ENCODE results near the gene FUZ.

The FUZ gene

DNA sequence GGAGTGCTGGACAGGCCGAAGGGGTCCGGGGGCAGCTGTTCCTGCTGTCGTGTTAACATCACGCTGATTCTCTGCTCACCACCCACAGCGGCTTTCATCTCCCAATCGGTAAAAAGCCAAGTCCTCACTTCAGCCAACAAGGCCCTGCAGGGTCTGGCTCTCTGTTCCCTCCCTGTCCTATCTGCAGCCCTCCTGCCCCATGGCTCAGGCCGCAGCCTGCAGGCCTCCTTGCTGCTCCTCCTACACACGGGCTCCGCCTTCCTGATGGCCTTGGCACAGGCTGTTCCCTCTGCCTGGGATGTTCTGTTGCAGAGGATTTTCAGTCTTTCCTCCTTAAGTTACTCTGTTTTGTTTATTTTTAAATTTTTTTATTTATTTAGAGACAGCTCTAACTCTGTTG lies 22.2 kb downstream of the FUZ start:
- TF ChIP-seq SIN3A (IDR thresholded peaks at IDR 0.05; ENCODE audit: borderline replicate concordance, insufficient read depth, low read length) (no peak), POLR2AphosphoS5 (IDR thresholded peaks at IDR 0.05; ENCODE audit: low read depth, low read length) (no peak), TAF1 (IDR thresholded peaks at IDR 0.05; ENCODE audit: borderline replicate concordance, insufficient read depth, low read length) (no peak), FOXP2 (optimal IDR thresholded peaks at IDR 0.05; ENCODE audit: borderline replicate concordance, extremely low read depth, extremely low read length, insufficient read depth) (no peak)

DNA sequence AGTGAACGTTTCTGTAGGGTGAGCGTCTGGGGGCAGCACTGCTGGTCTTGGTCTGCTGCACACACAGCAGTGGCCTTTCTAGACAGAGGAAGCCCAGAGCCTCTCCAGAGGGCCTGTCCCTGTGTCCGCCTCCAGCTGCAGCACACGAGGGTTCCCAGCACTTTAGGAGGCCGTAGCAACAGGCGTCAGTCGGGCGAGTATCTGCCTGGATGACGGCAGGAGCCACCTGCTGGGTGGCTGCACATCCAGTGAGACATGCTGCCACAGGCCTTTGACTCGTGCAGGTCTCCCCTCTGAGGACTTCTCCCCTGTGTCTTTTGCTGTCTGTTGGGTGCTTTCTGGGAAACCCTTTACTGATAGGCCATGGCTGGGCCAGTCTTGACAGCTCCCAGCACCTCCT lies 24.2 kb downstream of the FUZ start:
- no peak for TF ChIP-seq POLR2AphosphoS5 (IDR thresholded peaks at IDR 0.05; ENCODE audit: low read depth, low read length)
- no peak for TF ChIP-seq TAF1 (IDR thresholded peaks at IDR 0.05; ENCODE audit: borderline replicate concordance, insufficient read depth, low read length)
- TF ChIP-seq FOXP2 (optimal IDR thresholded peaks at IDR 0.05; ENCODE audit: borderline replicate concordance, extremely low read depth, extremely low read length, insufficient read depth), result no peak
- TF ChIP-seq, protein P1, sequence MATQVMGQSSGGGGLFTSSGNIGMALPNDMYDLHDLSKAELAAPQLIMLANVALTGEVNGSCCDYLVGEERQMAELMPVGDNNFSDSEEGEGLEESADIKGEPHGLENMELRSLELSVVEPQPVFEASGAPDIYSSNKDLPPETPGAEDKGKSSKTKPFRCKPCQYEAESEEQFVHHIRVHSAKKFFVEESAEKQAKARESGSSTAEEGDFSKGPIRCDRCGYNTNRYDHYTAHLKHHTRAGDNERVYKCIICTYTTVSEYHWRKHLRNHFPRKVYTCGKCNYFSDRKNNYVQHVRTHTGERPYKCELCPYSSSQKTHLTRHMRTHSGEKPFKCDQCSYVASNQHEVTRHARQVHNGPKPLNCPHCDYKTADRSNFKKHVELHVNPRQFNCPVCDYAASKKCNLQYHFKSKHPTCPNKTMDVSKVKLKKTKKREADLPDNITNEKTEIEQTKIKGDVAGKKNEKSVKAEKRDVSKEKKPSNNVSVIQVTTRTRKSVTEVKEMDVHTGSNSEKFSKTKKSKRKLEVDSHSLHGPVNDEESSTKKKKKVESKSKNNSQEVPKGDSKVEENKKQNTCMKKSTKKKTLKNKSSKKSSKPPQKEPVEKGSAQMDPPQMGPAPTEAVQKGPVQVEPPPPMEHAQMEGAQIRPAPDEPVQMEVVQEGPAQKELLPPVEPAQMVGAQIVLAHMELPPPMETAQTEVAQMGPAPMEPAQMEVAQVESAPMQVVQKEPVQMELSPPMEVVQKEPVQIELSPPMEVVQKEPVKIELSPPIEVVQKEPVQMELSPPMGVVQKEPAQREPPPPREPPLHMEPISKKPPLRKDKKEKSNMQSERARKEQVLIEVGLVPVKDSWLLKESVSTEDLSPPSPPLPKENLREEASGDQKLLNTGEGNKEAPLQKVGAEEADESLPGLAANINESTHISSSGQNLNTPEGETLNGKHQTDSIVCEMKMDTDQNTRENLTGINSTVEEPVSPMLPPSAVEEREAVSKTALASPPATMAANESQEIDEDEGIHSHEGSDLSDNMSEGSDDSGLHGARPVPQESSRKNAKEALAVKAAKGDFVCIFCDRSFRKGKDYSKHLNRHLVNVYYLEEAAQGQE (IDR thresholded peaks at IDR 0.05; ENCODE audit: insufficient read depth in 1 of 2, low read depth in 2 of 2, low read length in 2 of 2), result no peak
- no peak for TF ChIP-seq SIN3A (IDR thresholded peaks at IDR 0.05; ENCODE audit: borderline replicate concordance, insufficient read depth, low read length)

DNA sequence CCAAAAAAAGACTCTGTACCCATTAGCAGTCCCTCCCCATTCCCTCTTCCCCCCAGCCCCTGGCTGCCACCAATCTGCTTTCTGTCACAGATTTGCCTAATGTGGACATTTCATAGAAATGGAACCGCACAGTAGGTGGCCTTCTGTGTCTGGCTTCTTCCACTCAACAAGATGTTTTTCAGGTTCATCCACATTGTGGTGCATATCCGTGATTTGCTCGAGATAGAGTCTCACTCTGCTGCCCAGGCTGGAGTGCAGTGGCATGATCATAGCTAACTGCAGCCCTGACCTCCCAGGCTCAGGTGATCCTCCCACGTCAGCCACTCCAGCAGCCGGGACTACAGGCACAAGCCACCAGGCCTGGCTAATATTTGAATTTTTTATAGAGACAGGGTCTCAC lies 25.3 kb downstream of the FUZ start:
- TF ChIP-seq SIN3A (IDR thresholded peaks at IDR 0.05; ENCODE audit: borderline replicate concordance, insufficient read depth, low read length) (no peak), FOXP2 (optimal IDR thresholded peaks at IDR 0.05; ENCODE audit: borderline replicate concordance, extremely low read depth, extremely low read length, insufficient read depth) (no peak), POLR2AphosphoS5 (IDR thresholded peaks at IDR 0.05; ENCODE audit: low read depth, low read length) (no peak), TAF1 (IDR thresholded peaks at IDR 0.05; ENCODE audit: borderline replicate concordance, insufficient read depth, low read length) (no peak)
- TF ChIP-seq, protein P1 (IDR thresholded peaks at IDR 0.05; ENCODE audit: insufficient read depth in 1 of 2, low read depth in 2 of 2, low read length in 2 of 2), result no peak

DNA sequence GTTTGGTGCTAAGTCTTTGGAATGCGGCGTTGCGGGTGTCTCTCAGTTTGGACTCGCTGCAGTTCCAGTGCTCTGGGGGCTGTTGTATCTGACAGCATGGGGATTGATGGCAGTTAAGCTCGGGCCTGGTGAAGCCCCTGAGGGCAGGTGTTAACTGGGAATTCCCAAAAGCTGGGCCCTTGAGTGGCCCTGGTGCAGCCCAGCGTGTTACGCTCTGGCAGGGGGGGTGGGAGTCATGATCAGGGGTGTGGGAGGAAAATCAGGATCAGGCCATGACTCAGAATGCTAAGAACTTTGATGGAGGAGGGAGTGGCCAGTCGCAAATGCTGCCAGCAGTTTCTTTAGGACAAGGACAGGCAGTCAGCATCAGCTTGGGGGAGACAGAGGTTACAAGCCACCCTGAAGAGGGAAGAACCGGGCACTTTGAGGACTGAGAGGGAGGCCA lies 26.7 kb downstream of the FUZ start:
- TF ChIP-seq SIN3A (IDR thresholded peaks at IDR 0.05; ENCODE audit: borderline replicate concordance, insufficient read depth, low read length) (no peak), FOXP2 (optimal IDR thresholded peaks at IDR 0.05; ENCODE audit: borderline replicate concordance, extremely low read depth, extremely low read length, insufficient read depth) (no peak), TAF1 (IDR thresholded peaks at IDR 0.05; ENCODE audit: borderline replicate concordance, insufficient read depth, low read length) (no peak), POLR2AphosphoS5 (IDR thresholded peaks at IDR 0.05; ENCODE audit: low read depth, low read length) (no peak)
- TF ChIP-seq, protein P1 (IDR thresholded peaks at IDR 0.05; ENCODE audit: insufficient read depth in 1 of 2, low read depth in 2 of 2, low read length in 2 of 2), result no peak

DNA sequence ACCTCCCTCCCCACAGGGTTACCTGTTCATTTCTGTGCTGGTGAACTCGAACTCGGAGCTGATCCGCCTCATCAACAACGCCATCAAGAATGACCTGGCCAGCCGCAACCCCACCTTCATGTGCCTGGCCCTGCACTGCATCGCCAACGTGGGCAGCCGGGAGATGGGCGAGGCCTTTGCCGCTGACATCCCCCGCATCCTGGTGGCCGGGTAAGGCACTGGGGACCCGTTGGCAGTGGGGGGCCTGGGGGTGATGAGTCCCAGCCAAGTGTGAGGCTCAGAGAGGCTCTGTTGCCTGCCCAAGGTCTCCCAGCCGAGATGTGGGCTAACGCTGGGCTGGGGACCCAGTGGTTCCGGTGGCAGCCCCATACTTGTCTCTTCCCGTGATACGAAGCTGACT lies 30.6 kb downstream of the FUZ start:
- TF ChIP-seq, protein P1 (IDR thresholded peaks at IDR 0.05; ENCODE audit: insufficient read depth in 1 of 2, low read depth in 2 of 2, low read length in 2 of 2), result no peak
- TF ChIP-seq SIN3A (IDR thresholded peaks at IDR 0.05; ENCODE audit: borderline replicate concordance, insufficient read depth, low read length) (no peak), FOXP2 (optimal IDR thresholded peaks at IDR 0.05; ENCODE audit: borderline replicate concordance, extremely low read depth, extremely low read length, insufficient read depth) (no peak), TAF1 (IDR thresholded peaks at IDR 0.05; ENCODE audit: borderline replicate concordance, insufficient read depth, low read length) (no peak), POLR2AphosphoS5 (IDR thresholded peaks at IDR 0.05; ENCODE audit: low read depth, low read length) (no peak)
